K562 (cell line): ENCODE measurements around the gene KIF14. TPM values are rescaled to one million over a fixed set of nuclear protein-coding genes. Genes with fewer than 3 reads are reported as not detected.

Experiments used
- ADNP ChIP-seq: fragments of 200-800 bp; sonication (Bioruptor generic); IDR thresholded peaks from 2 replicates; pipeline ENCODE4 v1.6.1; 2016; ENCODE audit warnings: missing genetic modification characterization, missing compliant biosample characterization
- ARID2 ChIP-seq: fragments of 450-650 bp; IDR thresholded peaks from 2 replicates; pipeline ENCODE4 v1.6.1; 2017; ENCODE audit warnings: antibody characterized with exemption, mild to moderate bottlenecking
- CBX3 ChIP-seq, 2 experiments: IDR thresholded peaks; 1 replicate in 1 of 2; 2 replicates in 1 of 2; pipeline ENCODE4 v1.6.1; 2012; ENCODE audit warnings: inconsistent platforms in 2 of 2, low read length in 2 of 2, borderline replicate concordance in 1 of 2, control low read depth in 1 of 2
- CEBPB ChIP-seq: fragments of 450-650 bp; IDR thresholded peaks from 2 replicates; pipeline ENCODE4 v1.6.1; 2016; ENCODE audit warnings: missing genetic modification characterization, missing compliant biosample characterization
- CREB3L1 ChIP-seq: fragments of 450-650 bp; IDR thresholded peaks from 2 replicates; pipeline ENCODE4 v1.6.1; 2014; ENCODE audit warnings: low read depth, mild to moderate bottlenecking, moderate library complexity, borderline replicate concordance
- ELF4 ChIP-seq: fragments of 450-650 bp; formaldehyde crosslinking; IDR thresholded peaks from 2 replicates; pipeline ENCODE4 v1.4.0; 2022; ENCODE audit warnings: missing genetic modification characterization
- EWSR1 ChIP-seq: fragments of 450-650 bp; IDR thresholded peaks from 2 replicates; pipeline ENCODE4 v1.6.1; 2018; ENCODE audit warnings: borderline replicate concordance, mild to moderate bottlenecking, low read depth, moderate library complexity; ENCODE audit not compliant: partially characterized antibody
- ILK ChIP-seq: fragments of 450-650 bp; IDR thresholded peaks from 2 replicates; pipeline ENCODE4 v1.6.1; 2016; ENCODE audit warnings: missing genetic modification characterization, low read depth, mild to moderate bottlenecking, missing compliant biosample characterization, moderate library complexity, borderline replicate concordance
- NR2C2 ChIP-seq, 2 experiments: fragments of 200-800 bp in 1 of 2; sonication (Bioruptor generic) in 1 of 2; sonication (generic) in 1 of 2; formaldehyde crosslinking in 1 of 2; IDR thresholded peaks; 2 replicates each; pipeline versions ENCODE4 v1.6.1 to v1.8.0; 2016 to 2022; ENCODE audit warnings: mild to moderate bottlenecking in 1 of 2, missing compliant biosample characterization in 1 of 2, missing genetic modification characterization in 1 of 2, missing genetic modification reagents in 1 of 2
- PTTG1 ChIP-seq: fragments of 450-650 bp; IDR thresholded peaks from 2 replicates; pipeline ENCODE4 v1.6.1; 2016; ENCODE audit warnings: low read depth, mild to moderate bottlenecking, missing genetic modification characterization, missing compliant biosample characterization
- RAD21 ChIP-seq, 2 experiments: fragments of 250-450 bp in 1 of 2; fragments of 450-650 bp in 1 of 2; sonication (Bioruptor Pico) in 1 of 2; formaldehyde crosslinking in 1 of 2; IDR thresholded peaks in 1 of 2; conservative IDR thresholded peaks in 1 of 2; 2 replicates each; pipeline versions ENCODE4 v1.4.0 to v1.8.0; 2020 to 2022; ENCODE audit warnings: mild to moderate bottlenecking in 2 of 2, moderate library complexity in 1 of 2
- REST ChIP-seq, 2 experiments: fragments of 450-650 bp; formaldehyde crosslinking in 1 of 2; IDR thresholded peaks; 2 replicates each; pipeline versions ENCODE4 v1.4.0 to v1.6.1; 2014 to 2020; ENCODE audit warnings: mild to moderate bottlenecking in 2 of 2, borderline replicate concordance in 1 of 2, low read depth in 1 of 2
- polyA plus RNA-seq, 8 experiments: library from polyadenylated mRNA; depleted of rRNA in 4 of 8; stranded (reverse) in 5 of 8; unstranded in 3 of 8; fragments of >200 nt; fragmentation: Nextera tagmentation in 2 of 8; fragmentation: Illumina TruSeq in 1 of 8; extraction: Ambion mirVana in 2 of 8; extraction: Trizol in 1 of 8; gene quantifications; 2 replicates each; pipeline versions ENCODE4 v1.2.1 to v1.2.3, GENCODE V29; 2011 to 2014; ENCODE audit warnings: inconsistent platforms in 1 of 8, missing spikeins in 1 of 8
- total RNA-seq, 7 experiments: library from RNA; depleted of rRNA in 6 of 7; stranded (reverse); fragments of >200 nt in 6 of 7; fragmentation: Illumina TruSeq in 2 of 7; extraction: Trizol in 2 of 7; gene quantifications; 2 replicates each; pipeline versions ENCODE4 v1.2.1 to v1.2.3, GENCODE V29; 2011 to 2021; ENCODE audit warnings: low replicate concordance in 1 of 7
- TF ChIP-seq, protein P1 (sequence below), 2 experiments: fragments of 450-650 bp; conservative IDR thresholded peaks; 2 replicates each; pipeline ENCODE4 v1.6.1; 2017; ENCODE audit warnings: mild to moderate bottlenecking in 2 of 2, moderate library complexity in 2 of 2

KIF14 gene
- total and polyA plus RNA-seq, 9 of the 15 experiments (the other 6 are each of a cell fraction or from before 2014, with no cell fraction given): 11.5 to 47.4 (median 29.0) TPM

DNA sequence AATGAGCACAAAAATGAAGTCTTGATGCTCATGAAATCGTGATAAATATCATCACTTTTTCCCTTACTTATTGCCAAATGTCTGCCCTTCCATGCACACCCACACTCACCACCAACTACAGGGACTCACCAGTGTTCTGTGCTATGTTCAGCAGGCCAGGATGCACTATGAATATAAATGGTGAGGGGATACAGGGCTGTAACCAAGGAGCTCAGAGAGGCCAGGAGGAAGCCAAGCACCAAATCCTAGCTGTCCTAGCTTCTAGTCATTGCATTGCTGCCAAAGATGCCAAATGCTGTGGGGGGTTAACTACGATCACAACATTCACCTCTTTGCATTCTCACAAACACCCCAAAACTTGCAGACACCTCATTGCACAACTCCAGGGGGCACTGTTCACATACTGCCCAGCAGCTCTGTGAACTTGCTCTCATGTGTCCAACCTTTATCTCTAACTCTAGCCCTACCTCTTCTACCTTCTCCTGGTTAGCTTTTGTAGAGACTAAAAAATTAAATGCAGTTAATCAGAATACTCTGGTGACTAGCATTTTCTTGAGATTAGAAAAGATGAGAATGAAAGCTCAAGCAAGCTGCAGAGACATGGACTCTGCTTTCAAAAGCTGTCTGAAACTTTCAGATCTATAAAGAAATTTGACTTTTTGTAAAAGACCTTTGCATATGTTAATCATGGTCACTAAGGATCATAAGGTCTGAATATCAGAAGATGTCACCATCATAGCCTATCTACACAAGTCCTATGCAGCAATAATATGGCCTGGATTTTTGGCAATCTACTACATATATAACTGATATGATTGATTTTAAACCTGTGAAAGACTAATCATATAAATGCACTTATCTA, 13.9 kb upstream of the KIF14 start (continued):
- peak; percentile 33; the same call in 1 of the 2 replicates for TF ChIP-seq REST (IDR thresholded peaks at IDR 0.05; ENCODE audit: borderline replicate concordance)
- TF ChIP-seq REST (CRISPR knock-in tag; IDR thresholded peaks at IDR 0.05; ENCODE audit: low read depth): no peak
- TF ChIP-seq ELF4 (CRISPR knock-in tag): no peak
- peak; percentile 81 for TF ChIP-seq ADNP (tag)
- TF ChIP-seq CREB3L1: no peak
- TF ChIP-seq ILK (tag): no peak
- no peak for TF ChIP-seq NR2C2 (CRISPR knock-in tag; IDR thresholded peaks at IDR 0.05)
- no peak for TF ChIP-seq NR2C2 (tag; IDR thresholded peaks at IDR 0.05)
- TF ChIP-seq RAD21 (CRISPR knock-in tag; conservative IDR thresholded peaks at IDR 0.05 in 1 of 2, IDR thresholded peaks at IDR 0.05 in 1 of 2): peak in 1 of 2 experiments; percentile 63; a peak in 2 of 4 replicates
- no peak for TF ChIP-seq PTTG1 (tag)
- 0 out of 2 replicates have a peak, but pooled peaks have one; percentile 32 for TF ChIP-seq ARID2
- peak; percentile 58 for TF ChIP-seq CEBPB (tag)
- peak in 1 of 2 experiments; percentile 42; a peak in 1 of 3 replicates for TF ChIP-seq CBX3 (IDR thresholded peaks at IDR 0.05; ENCODE audit: borderline replicate concordance in 1 of 2, low read length in 2 of 2)
- TF ChIP-seq, protein P1, sequence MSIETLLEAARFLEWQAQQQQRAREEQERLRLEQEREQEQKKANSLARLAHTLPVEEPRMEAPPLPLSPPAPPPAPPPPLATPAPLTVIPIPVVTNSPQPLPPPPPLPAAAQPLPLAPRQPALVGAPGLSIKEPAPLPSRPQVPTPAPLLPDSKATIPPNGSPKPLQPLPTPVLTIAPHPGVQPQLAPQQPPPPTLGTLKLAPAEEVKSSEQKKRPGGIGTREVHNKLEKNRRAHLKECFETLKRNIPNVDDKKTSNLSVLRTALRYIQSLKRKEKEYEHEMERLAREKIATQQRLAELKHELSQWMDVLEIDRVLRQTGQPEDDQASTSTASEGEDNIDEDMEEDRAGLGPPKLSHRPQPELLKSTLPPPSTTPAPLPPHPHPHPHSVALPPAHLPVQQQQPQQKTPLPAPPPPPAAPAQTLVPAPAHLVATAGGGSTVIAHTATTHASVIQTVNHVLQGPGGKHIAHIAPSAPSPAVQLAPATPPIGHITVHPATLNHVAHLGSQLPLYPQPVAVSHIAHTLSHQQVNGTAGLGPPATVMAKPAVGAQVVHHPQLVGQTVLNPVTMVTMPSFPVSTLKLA (conservative IDR thresholded peaks at IDR 0.05): no peak
- TF ChIP-seq EWSR1: no peak
